PC-9 (cell line): ENCODE data around the gene LAMA2. TPM values are rescaled to one million over a fixed set of nuclear protein-coding genes. Genes with fewer than 3 reads are reported as not detected.

Source experiments
- BruUV-seq: library from RNA; stranded (reverse); fragments of 400-500 nt; replicated peaks from 2 replicates; lab custom pipeline; 2021; lab: Mats Ljungman, UMichigan
- CTCF ChIA-PET: fragments of 300-600 bp; sonication (Branson Sonifier 250); formaldehyde crosslinking; loops from one replicate; lab custom pipeline; 2022; ENCODE audit warnings: antibody characterized with exemption; lab: Charles Lee
- POLR2A ChIA-PET: fragments of 300-600 bp; sonication (Branson Sonifier 250); formaldehyde crosslinking; loops from one replicate; lab custom pipeline; 2022; ENCODE audit warnings: antibody characterized with exemption; ENCODE audit not compliant: unreplicated experiment; lab: Charles Lee
- DNase-seq, 2 experiments: peaks; one replicate each; pipeline versions ENCODE4 v3.0.0 to v3.0.0-alpha.2; 2015 to 2022; ENCODE audit warnings: mixed read lengths in 1 of 2
- H2AFZ ChIP-seq: fragments of 200-600 bp; sonication (generic); 2 replicates; pipeline ENCODE4 v1.8.1; 2017; ENCODE audit warnings: antibody characterized with exemption
- H3F3A ChIP-seq: fragments of 200-600 bp; sonication (generic); 2 replicates; pipeline ENCODE4 v1.8.1; 2017; ENCODE audit warnings: antibody characterized with exemption, mild to moderate bottlenecking, low read depth; ENCODE audit not compliant: insufficient read depth
- H3K27ac ChIP-seq: fragments of 200-600 bp; sonication (generic); 2 replicates; pipeline ENCODE4 v1.6.1; 2016; ENCODE audit warnings: mixed run types
- H3K27me3 ChIP-seq: fragments of 200-600 bp; sonication (generic); 2 replicates; pipeline ENCODE4 v1.6.1; 2016; ENCODE audit warnings: low read depth, mixed run types; ENCODE audit not compliant: insufficient read depth
- H3K36me3 ChIP-seq: fragments of 200-600 bp; sonication (generic); 2 replicates; pipeline ENCODE4 v1.6.1; 2016; ENCODE audit warnings: low read depth, mixed run types
- H3K4me1 ChIP-seq: fragments of 200-600 bp; sonication (generic); replicated peaks from 2 replicates; pipeline ENCODE4 v1.6.1; 2016; ENCODE audit warnings: mixed run types; ENCODE audit not compliant: insufficient read depth
- H3K4me2 ChIP-seq: fragments of 200-600 bp; sonication (generic); 2 replicates; pipeline ENCODE4 v1.6.1; 2017; ENCODE audit warnings: mixed run types
- H3K4me3 ChIP-seq: fragments of 200-600 bp; sonication (generic); 2 replicates; pipeline ENCODE4 v1.6.1; 2016; ENCODE audit warnings: mixed run types
- H3K79me2 ChIP-seq: fragments of 200-600 bp; sonication (generic); 2 replicates; pipeline ENCODE4 v1.6.1; 2017; ENCODE audit warnings: low read depth, mixed run types
- H3K9me2 ChIP-seq: fragments of 200-600 bp; sonication (generic); 2 replicates; pipeline ENCODE4 v1.8.1; 2017; ENCODE audit warnings: mild to moderate bottlenecking; ENCODE audit not compliant: insufficient read depth
- H3K9me3 ChIP-seq: fragments of 200-600 bp; sonication (generic); 2 replicates; pipeline ENCODE4 v1.8.1; 2016; ENCODE audit warnings: low read depth; ENCODE audit not compliant: insufficient read depth
- H4K20me1 ChIP-seq: fragments of 200-600 bp; sonication (generic); 2 replicates; pipeline ENCODE4 v1.8.1; 2017; ENCODE audit not compliant: insufficient read depth
- EZH2 ChIP-seq: fragments of 200-600 bp; sonication (generic); IDR thresholded peaks from 2 replicates; pipeline ENCODE4 v1.8.0; 2017; ENCODE audit warnings: antibody characterized with exemption, low read depth
- intact Hi-C: fragments of 100-400 bp; cut with micrococcal nuclease; formaldehyde crosslinking; loops from one replicate; pipeline ENCODE4 v1.10.0; 2022; ENCODE audit not compliant: unreplicated experiment
- total RNA-seq: library from RNA; stranded (reverse); gene quantifications from 2 replicates; pipeline ENCODE4 v1.2.3, GENCODE V29; 2021
- TF ChIP-seq, protein P1 (sequence below): fragments of 200-600 bp; sonication (generic); conservative IDR thresholded peaks from 2 replicates; pipeline ENCODE4 v1.6.1; 2017; ENCODE audit warnings: mixed run types, antibody characterized with exemption, mild to moderate bottlenecking, moderate library complexity

Gene LAMA2
- total RNA-seq, 1 experiment from 2014 or later, result 2.8 TPM

DNA sequence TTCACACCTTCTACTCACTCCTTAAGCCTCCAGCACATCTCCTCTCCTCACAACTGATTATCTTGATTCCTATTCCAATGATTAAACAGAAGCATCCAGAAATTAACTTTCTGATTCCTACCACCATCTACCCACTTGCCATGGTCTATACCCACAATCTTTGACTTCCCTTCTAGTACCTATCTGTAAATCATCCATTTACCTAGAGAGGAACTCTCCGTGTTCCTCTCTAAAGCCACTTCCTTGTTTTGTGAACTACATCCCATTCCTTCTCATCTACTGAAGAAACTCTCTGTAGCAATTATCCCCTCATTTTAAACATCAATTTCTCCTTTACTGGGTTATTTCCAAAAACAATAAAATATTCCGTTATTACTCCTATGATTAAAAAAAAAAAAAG lies 659.8 kb downstream of the LAMA2 start:
- Histone ChIP-seq H3K9me2 (no peaks in the 10 kb centered on the region), H3K36me3 (no peaks in the 10 kb centered on the region), H3K4me3 (no peak overlapping the region), H3K27ac (no peak overlapping the region), H2AFZ (no peak overlapping the region), H4K20me1 (no peaks in the 10 kb centered on the region), H3K4me2 (no peak overlapping the region), H3K27me3 (no peaks in the 10 kb centered on the region), H3F3A (no peaks in the 10 kb centered on the region), H3K9me3 (no peaks in the 10 kb centered on the region), H3K79me2 (no peaks in the 10 kb centered on the region), H3K4me1 (no peaks in the 10 kb centered on the region)
- no TSS peak for BruUV-seq
- ChIA-PET CTCF (no interaction called here), POLR2A (no interaction called here)
- intact Hi-C loops, result no loop called here
- DNase-seq, result no peak
- TF ChIP-seq, protein P1, sequence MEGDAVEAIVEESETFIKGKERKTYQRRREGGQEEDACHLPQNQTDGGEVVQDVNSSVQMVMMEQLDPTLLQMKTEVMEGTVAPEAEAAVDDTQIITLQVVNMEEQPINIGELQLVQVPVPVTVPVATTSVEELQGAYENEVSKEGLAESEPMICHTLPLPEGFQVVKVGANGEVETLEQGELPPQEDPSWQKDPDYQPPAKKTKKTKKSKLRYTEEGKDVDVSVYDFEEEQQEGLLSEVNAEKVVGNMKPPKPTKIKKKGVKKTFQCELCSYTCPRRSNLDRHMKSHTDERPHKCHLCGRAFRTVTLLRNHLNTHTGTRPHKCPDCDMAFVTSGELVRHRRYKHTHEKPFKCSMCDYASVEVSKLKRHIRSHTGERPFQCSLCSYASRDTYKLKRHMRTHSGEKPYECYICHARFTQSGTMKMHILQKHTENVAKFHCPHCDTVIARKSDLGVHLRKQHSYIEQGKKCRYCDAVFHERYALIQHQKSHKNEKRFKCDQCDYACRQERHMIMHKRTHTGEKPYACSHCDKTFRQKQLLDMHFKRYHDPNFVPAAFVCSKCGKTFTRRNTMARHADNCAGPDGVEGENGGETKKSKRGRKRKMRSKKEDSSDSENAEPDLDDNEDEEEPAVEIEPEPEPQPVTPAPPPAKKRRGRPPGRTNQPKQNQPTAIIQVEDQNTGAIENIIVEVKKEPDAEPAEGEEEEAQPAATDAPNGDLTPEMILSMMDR, result no peak
- TF ChIP-seq EZH2, result no peak

DNA sequence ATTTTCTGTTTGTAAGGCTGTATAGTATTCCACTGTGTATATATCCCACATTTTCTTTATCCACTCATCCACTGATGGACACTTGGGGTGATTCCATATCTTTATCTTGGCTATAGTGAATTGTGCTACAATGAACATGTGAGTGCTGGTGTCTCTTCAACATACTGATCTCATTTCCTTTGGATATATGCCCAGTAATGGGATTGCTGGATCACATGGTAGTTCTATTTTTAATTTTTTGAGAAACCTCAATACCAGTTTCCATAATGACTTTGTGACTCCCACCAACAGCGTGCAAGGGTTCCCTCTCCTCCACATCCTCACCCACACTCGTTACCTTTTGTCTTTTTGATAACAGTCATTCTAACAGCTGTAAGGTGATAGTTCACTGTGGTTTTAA lies 661.0 kb downstream of the LAMA2 start:
- no TSS peak for BruUV-seq
- H2AFZ ChIP-seq, result no peak overlapping the region
- H3K9me3 ChIP-seq, result no peaks in the 10 kb centered on the region
- no peaks in the 10 kb centered on the region for H3K36me3 ChIP-seq
- TF ChIP-seq EZH2, result no peak
- TF ChIP-seq, protein P1, result no peak
- DNase-seq, result no peak
- H3K9me2 ChIP-seq, result no peaks in the 10 kb centered on the region
- intact Hi-C loops, result no loop called here
- ChIA-PET POLR2A (no interaction called here), CTCF (no interaction called here)
- H3K4me2 ChIP-seq, result no peak overlapping the region
- H3K27ac ChIP-seq, result no peak overlapping the region
- no peaks in the 10 kb centered on the region for H3K79me2 ChIP-seq
- no peaks in the 10 kb centered on the region for H4K20me1 ChIP-seq
- H3K27me3 ChIP-seq, result no peaks in the 10 kb centered on the region
- no peaks in the 10 kb centered on the region for H3K4me1 ChIP-seq
- no peaks in the 10 kb centered on the region for H3F3A ChIP-seq
- H3K4me3 ChIP-seq, result no peak overlapping the region

DNA sequence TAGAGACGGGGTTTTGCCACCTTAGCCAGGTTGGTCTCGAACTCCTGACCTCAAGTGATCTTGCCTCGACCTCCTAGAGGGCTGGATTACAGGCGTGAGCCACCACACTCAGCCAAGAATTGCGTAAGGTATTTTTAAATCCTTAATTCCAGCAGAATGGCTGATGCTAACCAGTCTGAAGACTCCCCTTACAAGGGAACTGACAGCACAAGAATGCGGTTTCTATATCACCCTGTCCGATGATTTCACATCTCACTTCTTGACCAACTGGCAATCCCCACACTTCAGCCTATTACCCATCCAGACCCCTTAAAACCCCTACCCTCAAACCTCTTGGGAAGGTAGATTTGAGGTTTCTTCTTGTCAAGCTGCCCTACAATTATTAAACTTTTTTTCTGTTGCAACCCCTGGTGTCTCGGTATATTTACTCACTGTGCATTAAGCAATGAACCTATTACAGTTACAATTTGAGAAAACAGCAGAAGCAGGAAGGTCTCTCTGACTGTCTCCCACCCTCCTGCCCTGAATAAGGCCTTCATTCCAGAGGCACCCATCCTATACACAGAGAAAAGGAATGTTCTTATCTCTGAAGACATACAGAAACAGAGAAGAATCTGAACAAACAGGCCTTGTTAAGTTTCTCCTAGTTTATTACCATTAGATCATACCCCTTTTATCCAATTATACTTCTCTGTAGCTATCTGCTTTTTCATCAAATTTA lies 662.1 kb downstream of the LAMA2 start:
- no peak overlapping the region for H3K27ac ChIP-seq
- no peaks in the 10 kb centered on the region for H3K27me3 ChIP-seq
- no peak overlapping the region for H3K4me3 ChIP-seq
- no peaks in the 10 kb centered on the region for H3K9me2 ChIP-seq
- H3F3A ChIP-seq, result no peaks in the 10 kb centered on the region
- no peaks in the 10 kb centered on the region for H3K36me3 ChIP-seq
- intact Hi-C loops, result no loop called here
- CTCF ChIA-PET, result no interaction called here
- no peaks in the 10 kb centered on the region for H3K9me3 ChIP-seq
- no peak overlapping the region for H3K4me2 ChIP-seq
- H3K4me1 ChIP-seq, result no peaks in the 10 kb centered on the region
- H2AFZ ChIP-seq, result no peak overlapping the region
- no peak for DNase-seq
- TF ChIP-seq, protein P1, result no peak
- TF ChIP-seq EZH2, result no peak
- BruUV-seq, result no TSS peak
- no peaks in the 10 kb centered on the region for H3K79me2 ChIP-seq
- no peaks in the 10 kb centered on the region for H4K20me1 ChIP-seq
- POLR2A ChIA-PET, result no interaction called here
